ENCODE data around the gene PPP1CB.

The PPP1CB gene

GRCh38 chr2:28730641-28731146 is 20.9 kb upstream of the PPP1CB start:
- no peak for DNase-seq
- H4K8ac ChIP-seq (ENCODE audit: low read depth, low read length), result no peak overlapping the region
- no peak overlapping the region for H2BK120ac ChIP-seq (ENCODE audit: insufficient read depth, low read length, poor library complexity)
- no peak overlapping the region for H3K4me3 ChIP-seq (ENCODE audit: low read depth, low read length)
- no peaks in the 10 kb centered on the region for H3K36me3 ChIP-seq (ENCODE audit: control insufficient read depth in 1 of 2, insufficient read depth in 2 of 2, low read length in 2 of 2)
- peaks cover 10% of the 10 kb centered on the region for H3K79me1 ChIP-seq (ENCODE audit: low read length)
- no peak overlapping the region for H2BK5ac ChIP-seq (ENCODE audit: low read depth, low read length, poor library complexity)
- no peaks in the 10 kb centered on the region for H3K27me3 ChIP-seq (ENCODE audit: insufficient read depth, low read length)
- no peaks in the 10 kb centered on the region for H3K79me2 ChIP-seq (ENCODE audit: control insufficient read depth, insufficient read depth, low read length, poor library complexity)
- H3K9me3 ChIP-seq (ENCODE audit: insufficient read depth, low read depth, low read length), result no peaks in the 10 kb centered on the region
- no CpG with 5 or more reads among the region's 5 CpGs for WGBS (ENCODE audit: extremely low coverage, insufficient coverage, insufficient read length)
- H2BK12ac ChIP-seq (ENCODE audit: low read length), result no peak overlapping the region
- H2AFZ ChIP-seq (ENCODE audit: insufficient read depth, low read length, poor library complexity), result no peak overlapping the region
- H4K91ac ChIP-seq (ENCODE audit: low read depth, low read length), result no peak overlapping the region
- no peak overlapping the region for H3K23ac ChIP-seq (ENCODE audit: low read length)
- peaks cover 9 to 12% of the 10 kb centered on the region in 2 experiments for H3K4me1 ChIP-seq (ENCODE audit: control insufficient read depth in 1 of 2, insufficient read depth in 2 of 2, low read length in 2 of 2)
- no peak overlapping the region for H3K4ac ChIP-seq (ENCODE audit: low read depth, low read length)
- H3K4me2 ChIP-seq (ENCODE audit: low read length), result no peak overlapping the region
- no peak overlapping the region for H2AK5ac ChIP-seq (ENCODE audit: low read length)
- no peak overlapping the region for H3K14ac ChIP-seq (ENCODE audit: low read length)
- no peak overlapping the region for H3K18ac ChIP-seq (ENCODE audit: low read length)
- H3K27ac ChIP-seq (ENCODE audit: low read depth, low read length), result no peak overlapping the region
- H3K9ac ChIP-seq (ENCODE audit: low read length), result no peak overlapping the region
- no peak overlapping the region for H4K12ac ChIP-seq (ENCODE audit: low read depth, low read length)

GRCh38 chr2:28735511-28735910 is 16.1 kb upstream of the PPP1CB start:
- no peak overlapping the region for H3K18ac ChIP-seq (ENCODE audit: low read length)
- no peaks in the 10 kb centered on the region for H3K79me1 ChIP-seq (ENCODE audit: low read length)
- H3K36me3 ChIP-seq (ENCODE audit: control insufficient read depth in 1 of 2, insufficient read depth in 2 of 2, low read length in 2 of 2), result no peaks in the 10 kb centered on the region
- no peak overlapping the region for H3K4me3 ChIP-seq (ENCODE audit: low read depth, low read length)
- no peaks in the 10 kb centered on the region for H3K27me3 ChIP-seq (ENCODE audit: insufficient read depth, low read length)
- WGBS (ENCODE audit: extremely low coverage, insufficient coverage, insufficient read length), result no CpG with 5 or more reads among the region's 6 CpGs
- H3K14ac ChIP-seq (ENCODE audit: low read length), result no peak overlapping the region
- no peak overlapping the region for H2AFZ ChIP-seq (ENCODE audit: insufficient read depth, low read length, poor library complexity)
- no peak overlapping the region for H4K8ac ChIP-seq (ENCODE audit: low read depth, low read length)
- no peak overlapping the region for H3K9ac ChIP-seq (ENCODE audit: low read length)
- no peak overlapping the region for H2BK12ac ChIP-seq (ENCODE audit: low read length)
- H3K23ac ChIP-seq (ENCODE audit: low read length), result no peak overlapping the region
- no peaks in the 10 kb centered on the region for H3K79me2 ChIP-seq (ENCODE audit: control insufficient read depth, insufficient read depth, low read length, poor library complexity)
- H3K4ac ChIP-seq (ENCODE audit: low read depth, low read length), result no peak overlapping the region
- H2BK5ac ChIP-seq (ENCODE audit: low read depth, low read length, poor library complexity), result no peak overlapping the region
- DNase-seq, result no peak
- no peak overlapping the region for H3K4me2 ChIP-seq (ENCODE audit: low read length)
- H2BK120ac ChIP-seq (ENCODE audit: insufficient read depth, low read length, poor library complexity), result no peak overlapping the region
- peaks cover 0 to 1% of the 10 kb centered on the region in 2 experiments for H3K4me1 ChIP-seq (ENCODE audit: control insufficient read depth in 1 of 2, insufficient read depth in 2 of 2, low read length in 2 of 2)
- no peak overlapping the region for H2AK5ac ChIP-seq (ENCODE audit: low read length)
- no peak overlapping the region for H4K12ac ChIP-seq (ENCODE audit: low read depth, low read length)
- H3K9me3 ChIP-seq (ENCODE audit: insufficient read depth, low read depth, low read length), result no peaks in the 10 kb centered on the region
- no peak overlapping the region for H4K91ac ChIP-seq (ENCODE audit: low read depth, low read length)
- no peak overlapping the region for H3K27ac ChIP-seq (ENCODE audit: low read depth, low read length)

GRCh38 chr2:28736034-28736433 is 15.6 kb upstream of the PPP1CB start:
- H3K4me1 ChIP-seq (ENCODE audit: control insufficient read depth in 1 of 2, insufficient read depth in 2 of 2, low read length in 2 of 2), result peaks cover 0 to 1% of the 10 kb centered on the region in 2 experiments
- H3K27me3 ChIP-seq (ENCODE audit: insufficient read depth, low read length), result no peaks in the 10 kb centered on the region
- no peak overlapping the region for H4K12ac ChIP-seq (ENCODE audit: low read depth, low read length)
- no peak overlapping the region for H3K4ac ChIP-seq (ENCODE audit: low read depth, low read length)
- H3K14ac ChIP-seq (ENCODE audit: low read length), result no peak overlapping the region
- DNase-seq, result no peak
- H3K36me3 ChIP-seq (ENCODE audit: control insufficient read depth in 1 of 2, insufficient read depth in 2 of 2, low read length in 2 of 2), result no peaks in the 10 kb centered on the region
- H3K9me3 ChIP-seq (ENCODE audit: insufficient read depth, low read depth, low read length), result no peaks in the 10 kb centered on the region
- WGBS (ENCODE audit: extremely low coverage, insufficient coverage, insufficient read length), result no CpG with 5 or more reads among the region's 3 CpGs
- no peak overlapping the region for H3K4me3 ChIP-seq (ENCODE audit: low read depth, low read length)
- H2AFZ ChIP-seq (ENCODE audit: insufficient read depth, low read length, poor library complexity), result peak overlapping the region; percentile 39
- H3K4me2 ChIP-seq (ENCODE audit: low read length), result no peak overlapping the region
- peak overlapping the region; percentile 13 for H4K8ac ChIP-seq (ENCODE audit: low read depth, low read length)
- no peaks in the 10 kb centered on the region for H3K79me1 ChIP-seq (ENCODE audit: low read length)
- no peaks in the 10 kb centered on the region for H3K79me2 ChIP-seq (ENCODE audit: control insufficient read depth, insufficient read depth, low read length, poor library complexity)
- H3K9ac ChIP-seq (ENCODE audit: low read length), result no peak overlapping the region
- H2AK5ac ChIP-seq (ENCODE audit: low read length), result no peak overlapping the region
- no peak overlapping the region for H2BK5ac ChIP-seq (ENCODE audit: low read depth, low read length, poor library complexity)
- H2BK120ac ChIP-seq (ENCODE audit: insufficient read depth, low read length, poor library complexity), result peak overlapping the region; percentile 10
- H3K18ac ChIP-seq (ENCODE audit: low read length), result no peak overlapping the region
- H4K91ac ChIP-seq (ENCODE audit: low read depth, low read length), result peak overlapping the region; percentile 35
- H3K23ac ChIP-seq (ENCODE audit: low read length), result no peak overlapping the region
- H3K27ac ChIP-seq (ENCODE audit: low read depth, low read length), result no peak overlapping the region
- peak overlapping the region; percentile 15 for H2BK12ac ChIP-seq (ENCODE audit: low read length)

- Histone ChIP-seq H4K12ac (ENCODE audit: low read depth, low read length) (no peak overlapping the region), H3K14ac (ENCODE audit: low read length) (no peak overlapping the region), H3K4me3 (ENCODE audit: low read depth, low read length) (no peak overlapping the region), H3K79me1 (ENCODE audit: low read length) (no peaks in the 10 kb centered on the region), H3K9ac (ENCODE audit: low read length) (no peak overlapping the region), H3K23ac (ENCODE audit: low read length) (no peak overlapping the region), H3K9me3 (ENCODE audit: insufficient read depth, low read depth, low read length) (no peaks in the 10 kb centered on the region), H2BK5ac (ENCODE audit: low read depth, low read length, poor library complexity) (no peak overlapping the region), H3K4me1 (ENCODE audit: control insufficient read depth in 1 of 2, insufficient read depth in 2 of 2, low read length in 2 of 2) (peaks cover 0 to 1% of the 10 kb centered on the region in 2 experiments), H3K27me3 (ENCODE audit: insufficient read depth, low read length) (no peaks in the 10 kb centered on the region), H3K27ac (ENCODE audit: low read depth, low read length) (no peak overlapping the region), H3K36me3 (ENCODE audit: control insufficient read depth in 1 of 2, insufficient read depth in 2 of 2, low read length in 2 of 2) (no peaks in the 10 kb centered on the region), H3K4ac (ENCODE audit: low read depth, low read length) (no peak overlapping the region), H2AK5ac (ENCODE audit: low read length) (no peak overlapping the region), H2BK120ac (ENCODE audit: insufficient read depth, low read length, poor library complexity) (no peak overlapping the region), H2BK12ac (ENCODE audit: low read length) (no peak overlapping the region), H4K91ac (ENCODE audit: low read depth, low read length) (no peak overlapping the region), H4K8ac (ENCODE audit: low read depth, low read length) (no peak overlapping the region), H3K4me2 (ENCODE audit: low read length) (no peak overlapping the region), H3K18ac (ENCODE audit: low read length) (no peak overlapping the region), H2AFZ (ENCODE audit: insufficient read depth, low read length, poor library complexity) (no peak overlapping the region), H3K79me2 (ENCODE audit: control insufficient read depth, insufficient read depth, low read length, poor library complexity) (no peaks in the 10 kb centered on the region)
- no CpG with 5 or more reads among the region's 1 CpG for WGBS (ENCODE audit: extremely low coverage, insufficient coverage, insufficient read length)
- no peak for DNase-seq
Measured at GRCh38 chr2:28737655-28738054, 14.0 kb upstream of the PPP1CB start.
